ENCODE measurements around the gene LCN6. TPM values are rescaled to one million over a fixed set of nuclear protein-coding genes. Genes with fewer than 3 reads are reported as not detected.

The LCN6 gene
- total and polyA plus RNA-seq, 9 of the 15 experiments (the other 6 are each of a cell fraction or from before 2014, with no cell fraction given), result 0.10 to 0.45 (median 0.37) TPM; not detected in 5

- Histone ChIP-seq H3K4me1 (replicated peaks in 1 of 2; ENCODE audit: control insufficient read depth in 2 of 2, insufficient read depth in 2 of 2, low read length in 2 of 2) (peaks cover 0 to 44% of the 10 kb centered on the region in 2 experiments; a peak in 3 of 5 replicates), H3K4me3 (no peak overlapping the region), H3K79me2 (ENCODE audit: control insufficient read depth, insufficient read depth, low read length) (no peaks in the 10 kb centered on the region), H3K27me3 (ENCODE audit: control insufficient read depth in 2 of 2, insufficient read depth in 2 of 2, low read length in 2 of 2) (no peaks in the 10 kb centered on the region), H3K9me1 (ENCODE audit: control insufficient read depth, insufficient read depth, low read length) (no peaks in the 10 kb centered on the region), H3K36me3 (ENCODE audit: control insufficient read depth, insufficient read depth, low read length) (no peaks in the 10 kb centered on the region), H3K9me3 (replicated peaks; ENCODE audit: control insufficient read depth, insufficient read depth, low read depth, low read length) (peaks cover 13% of the 10 kb centered on the region), H4K20me1 (replicated peaks; ENCODE audit: control insufficient read depth, insufficient read depth, low read length) (no peaks in the 10 kb centered on the region), H3K4me2 (ENCODE audit: insufficient read depth, low read length) (no peak overlapping the region), H2AFZ (ENCODE audit: low read depth, low read length) (no peak overlapping the region), H3K27ac (ENCODE audit: extremely low read depth, low read depth, low read length) (no peak overlapping the region), H3K9ac (ENCODE audit: insufficient read depth in 1 of 2, low read depth in 2 of 2, low read length in 2 of 2) (no peak overlapping the region)
- 46% methylated on average over 7 of the region's 17 CpGs for WGBS (ENCODE audit: insufficient coverage, low coverage, missing lambda C conversion rate)
- POLR2A ChIA-PET, result interaction anchor here (0.8 kb wide), 1 partner anchor 28 kb away, joined by 3 read pairs; no protein-coding TSS in a partner anchor
- in situ Hi-C loops (cut with MboI), result no loop called here
- intact Hi-C loops (cut with micrococcal nuclease), result no loop called here
- FAIRE-seq (no peak), ATAC-seq (no peak), DNase-seq (ENCODE audit: extremely low read depth in 1 of 4, low spot score in 3 of 4) (no peak)
- BruUV-seq (replicated peaks), result no TSS peak
- TF ChIP-seq RBM14 (IDR thresholded peaks at IDR 0.05; ENCODE audit: borderline replicate concordance, insufficient read depth, low read depth, low read length), result no peak
- TF ChIP-seq SETDB1 (IDR thresholded peaks at IDR 0.05; ENCODE audit: low read length), result no peak
- TF ChIP-seq TEAD4 (IDR thresholded peaks at IDR 0.05; ENCODE audit: low read length), result no peak
- no peak for TF ChIP-seq TEAD4 (CRISPR knock-in tag; IDR thresholded peaks at IDR 0.05; ENCODE audit: borderline replicate concordance)
- TF ChIP-seq NR4A1 (CRISPR knock-in tag; IDR thresholded peaks at IDR 0.05), result no peak
- TF ChIP-seq NR4A1 (tag; IDR thresholded peaks at IDR 0.05), result no peak
- TF ChIP-seq CHD1 (IDR thresholded peaks at IDR 0.05; ENCODE audit: low read length), result no peak
- no peak for TF ChIP-seq FIP1L1 (IDR thresholded peaks at IDR 0.05; ENCODE audit: low read depth, low read length, poor library complexity, severe bottlenecking)
- no peak for TF ChIP-seq SIN3A (IDR thresholded peaks at IDR 0.05; ENCODE audit: borderline replicate concordance in 2 of 2, control insufficient read depth in 1 of 2, low read depth in 2 of 2, low read length in 2 of 2)
- no peak for TF ChIP-seq ZNF551 (CRISPR knock-in tag; IDR thresholded peaks at IDR 0.05)
- TF ChIP-seq, protein P1, sequence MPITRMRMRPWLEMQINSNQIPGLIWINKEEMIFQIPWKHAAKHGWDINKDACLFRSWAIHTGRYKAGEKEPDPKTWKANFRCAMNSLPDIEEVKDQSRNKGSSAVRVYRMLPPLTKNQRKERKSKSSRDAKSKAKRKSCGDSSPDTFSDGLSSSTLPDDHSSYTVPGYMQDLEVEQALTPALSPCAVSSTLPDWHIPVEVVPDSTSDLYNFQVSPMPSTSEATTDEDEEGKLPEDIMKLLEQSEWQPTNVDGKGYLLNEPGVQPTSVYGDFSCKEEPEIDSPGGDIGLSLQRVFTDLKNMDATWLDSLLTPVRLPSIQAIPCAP (CRISPR knock-in tag; IDR thresholded peaks at IDR 0.05; ENCODE audit: borderline replicate concordance), result no peak
- no peak for TF ChIP-seq HDAC6 (IDR thresholded peaks at IDR 0.05; ENCODE audit: low read depth, low read length)
- TF ChIP-seq C11orf30 (IDR thresholded peaks at IDR 0.05; ENCODE audit: low read depth), result no peak
- no peak for TF ChIP-seq BDP1 (IDR thresholded peaks at IDR 0.05; ENCODE audit: insufficient read depth, insufficient read length)
- TF ChIP-seq ZNF449 (CRISPR knock-in tag; IDR thresholded peaks at IDR 0.05), result no peak
- TF ChIP-seq EP300 (IDR thresholded peaks at IDR 0.05; ENCODE audit: low read length), result no peak
- TF ChIP-seq NR2F6 (CRISPR knock-in tag; IDR thresholded peaks at IDR 0.05), result no peak
- TF ChIP-seq POLR2H (tag; IDR thresholded peaks at IDR 0.05; ENCODE audit: low read depth), result no peak
- CTCF ChIA-PET (ENCODE audit: low intra/inter-chr PET ratio), result no interaction called here
These were observed 5.8 kb upstream of the LCN6 start for GRCh38 chr9:136754059-136754572.

Data from K562 (cell line).